ENCODE results near the gene SERPINE3. TPM values are rescaled to one million over a fixed set of nuclear protein-coding genes. Genes with fewer than 3 reads are reported as not detected.

The SERPINE3 gene
- total RNA-seq, 2 experiments from 2014 or later = not detected

DNA sequence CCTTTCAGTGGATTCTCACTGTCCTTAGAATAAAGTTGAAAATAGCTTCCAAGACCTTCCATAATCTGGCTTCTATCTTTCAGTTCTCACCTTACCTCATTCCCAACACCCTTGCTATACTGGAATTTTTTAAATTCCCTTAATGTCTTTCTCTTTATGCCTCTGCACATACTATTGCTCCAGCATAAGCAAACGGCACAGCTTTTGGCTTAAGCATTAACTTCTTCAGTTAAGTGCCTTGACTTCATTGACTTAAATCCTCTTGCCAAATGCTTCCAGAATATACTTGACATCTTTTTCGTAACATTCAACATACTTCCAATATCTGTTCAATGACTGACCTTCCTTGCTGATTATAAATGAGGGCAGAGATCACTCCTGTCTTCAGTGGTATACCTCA lies 34.0 kb downstream of the SERPINE3 start:
- Mint-ChIP-seq H3K27me3 (no peaks in the 10 kb centered on the region), H3K36me3 (peaks cover 31% of the 10 kb centered on the region), H3K9me3 (no peaks in the 10 kb centered on the region), H3K4me3 (no peak overlapping the region), H3K27ac (no peak overlapping the region), H3K4me1 (ENCODE audit: low read depth) (no peaks in the 10 kb centered on the region)
- ChIA-PET CTCF (no interaction called here), POLR2A (no interaction called here)
- no peak for DNase-seq
- intact Hi-C loops (cut with micrococcal nuclease) = no loop called here

DNA sequence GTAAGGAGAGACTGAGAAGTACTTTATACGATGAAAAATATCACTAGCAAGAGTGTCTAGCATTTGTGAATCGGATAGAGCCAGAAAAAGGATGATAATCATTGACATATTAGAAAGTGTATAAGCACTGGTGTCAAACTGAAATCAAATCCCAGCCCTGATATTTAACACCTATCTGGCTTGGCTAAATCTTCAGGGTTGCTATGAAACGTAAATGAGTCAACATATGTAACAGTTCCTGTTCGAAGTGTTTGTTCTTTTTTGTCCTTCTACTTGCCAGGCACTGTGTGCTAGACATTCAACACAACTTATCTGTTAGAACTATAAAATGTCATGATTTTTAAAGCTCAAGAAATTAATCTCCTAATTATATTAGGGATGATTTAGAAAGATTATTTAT lies 40.8 kb downstream of the SERPINE3 start:
- Mint-ChIP-seq H3K4me1 (ENCODE audit: low read depth) (no peaks in the 10 kb centered on the region), H3K9me3 (no peaks in the 10 kb centered on the region), H3K27ac (no peak overlapping the region), H3K36me3 (peaks cover 28% of the 10 kb centered on the region), H3K4me3 (no peak overlapping the region), H3K27me3 (no peaks in the 10 kb centered on the region)
- ChIA-PET POLR2A (no interaction called here), CTCF (interaction anchor here (0.6 to 1.0 kb wide), 2 partner anchors 418 to 1164 kb away, joined by 3 to 4 read pairs; no protein-coding TSS in a partner anchor)
- intact Hi-C loops (cut with micrococcal nuclease) = no loop called here
- no peak for DNase-seq

DNA sequence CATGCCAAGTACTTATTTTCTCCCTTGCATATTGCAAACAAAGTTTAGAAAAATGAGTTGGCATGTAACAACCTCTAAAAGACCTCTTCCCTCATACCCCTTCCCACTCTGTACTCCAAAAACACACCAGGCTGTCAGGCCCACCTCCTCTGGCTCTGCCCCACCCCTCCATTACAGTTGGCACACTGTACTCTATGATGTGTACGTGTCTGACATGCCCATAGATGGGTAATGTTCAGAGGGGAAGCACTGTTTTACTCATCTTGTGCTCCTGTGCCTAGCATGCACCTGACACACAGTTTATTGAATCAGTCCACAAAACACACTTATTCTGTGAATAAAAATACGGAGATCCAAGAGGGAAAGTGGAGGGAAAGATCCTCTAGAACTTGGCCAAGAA lies 45.6 kb downstream of the SERPINE3 start:
- no peak for DNase-seq
- H3K4me1 Mint-ChIP-seq (ENCODE audit: low read depth) = peaks cover 3% of the 10 kb centered on the region

DNA sequence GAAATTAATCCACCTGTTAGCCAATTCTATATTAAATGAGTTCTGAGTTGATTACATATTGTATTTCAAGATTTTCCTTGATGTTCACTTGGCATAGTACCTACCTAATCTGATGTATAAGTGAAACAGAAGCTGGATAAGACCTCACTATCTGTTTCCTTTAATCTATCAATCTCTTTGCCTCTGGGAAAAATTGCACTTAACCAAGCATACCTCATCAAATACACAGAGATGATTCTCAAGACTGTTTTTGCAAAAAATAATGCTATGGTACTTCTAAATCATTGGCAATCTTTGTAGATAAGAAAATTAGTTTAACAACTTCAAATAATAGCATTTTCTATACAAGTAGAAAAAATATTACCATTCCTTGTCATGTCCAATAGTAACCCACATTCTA lies 55.2 kb downstream of the SERPINE3 start:
- Mint-ChIP-seq H3K27me3 (no peaks in the 10 kb centered on the region), H3K9me3 (no peaks in the 10 kb centered on the region), H3K4me3 (no peak overlapping the region), H3K36me3 (peaks cover 10% of the 10 kb centered on the region), H3K4me1 (ENCODE audit: low read depth) (peaks cover 26% of the 10 kb centered on the region), H3K27ac (no peak overlapping the region)
- no peak for DNase-seq
- CTCF ChIA-PET = no interaction called here
- POLR2A ChIA-PET = interaction anchor here (0.9 kb wide), 1 partner anchor 9 kb away, joined by 3 read pairs; no protein-coding TSS in a partner anchor
- intact Hi-C loops (cut with micrococcal nuclease) = no loop called here

More for the DNA sequence above, 45.6 kb downstream of the SERPINE3 start:
- Mint-ChIP-seq H3K27ac (no peak overlapping the region), H3K36me3 (peaks cover 14% of the 10 kb centered on the region), H3K27me3 (no peaks in the 10 kb centered on the region), H3K4me3 (no peak overlapping the region), H3K9me3 (no peaks in the 10 kb centered on the region)
- POLR2A ChIA-PET = no interaction called here
- CTCF ChIA-PET = no interaction called here
- intact Hi-C loops (cut with micrococcal nuclease) = no loop called here

DNA sequence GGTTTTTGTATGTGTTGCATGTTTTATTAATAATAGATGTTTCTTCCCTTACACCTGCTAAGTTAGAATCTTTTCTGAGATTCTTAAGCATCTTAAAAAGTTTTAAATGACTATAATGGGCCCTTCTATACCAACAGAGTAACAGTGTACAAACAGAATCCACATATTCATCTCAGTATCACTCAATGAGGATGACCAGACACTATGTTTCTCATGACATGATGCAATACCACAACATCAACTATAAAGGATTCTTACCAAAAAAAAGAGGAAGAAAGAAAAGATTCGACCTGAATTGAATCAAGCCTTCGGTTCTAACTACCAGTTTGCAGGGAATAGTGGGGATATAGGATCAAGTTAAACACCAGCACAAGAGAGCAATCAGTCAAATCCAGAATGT lies 56.9 kb downstream of the SERPINE3 start:
- Mint-ChIP-seq H3K36me3 (peaks cover 16% of the 10 kb centered on the region), H3K4me1 (ENCODE audit: low read depth) (peaks cover 32% of the 10 kb centered on the region), H3K27me3 (no peaks in the 10 kb centered on the region), H3K4me3 (no peak overlapping the region), H3K27ac (no peak overlapping the region), H3K9me3 (no peaks in the 10 kb centered on the region)
- no peak for DNase-seq
- ChIA-PET CTCF (no interaction called here), POLR2A (no interaction called here)
- intact Hi-C loops (cut with micrococcal nuclease) = no loop called here

DNA sequence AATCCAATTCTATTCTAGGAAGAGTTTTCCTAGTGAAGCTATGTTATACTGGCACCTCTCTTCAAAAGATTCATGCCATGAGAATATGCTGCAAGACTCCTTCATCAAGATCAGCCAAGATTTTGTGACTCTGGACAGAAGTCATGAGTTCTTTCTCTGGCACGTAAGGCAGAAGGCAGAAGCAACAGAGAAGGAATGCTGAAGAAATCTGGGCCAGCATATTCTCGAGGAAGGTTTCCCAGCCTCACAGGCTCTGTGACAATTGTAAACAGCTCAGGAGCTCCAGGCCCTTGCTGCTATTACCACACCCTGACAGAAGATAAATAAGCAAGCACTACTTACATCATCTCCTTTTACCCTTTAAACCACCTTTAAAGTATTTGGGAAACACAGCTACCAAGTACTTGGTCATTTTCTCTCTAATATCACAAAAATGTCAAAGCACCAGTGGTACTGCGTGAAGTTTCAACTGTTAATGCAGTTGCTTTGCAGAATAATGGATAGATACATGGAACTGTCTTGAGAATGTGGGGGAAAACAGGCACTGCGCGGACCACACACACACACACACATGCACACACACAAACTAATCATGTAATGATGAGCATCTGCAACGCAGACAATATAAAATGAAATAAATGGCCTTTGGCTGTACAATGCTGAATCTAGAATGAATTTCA lies 57.9 kb downstream of the SERPINE3 start:
- Mint-ChIP-seq H3K4me3 (no peak overlapping the region), H3K36me3 (peaks cover 16% of the 10 kb centered on the region), H3K27me3 (no peaks in the 10 kb centered on the region), H3K4me1 (ENCODE audit: low read depth) (peaks cover 36% of the 10 kb centered on the region), H3K27ac (no peak overlapping the region), H3K9me3 (no peaks in the 10 kb centered on the region)
- intact Hi-C loops (cut with micrococcal nuclease) = no loop called here
- no peak for DNase-seq
- ChIA-PET CTCF (no interaction called here), POLR2A (no interaction called here)

DNA sequence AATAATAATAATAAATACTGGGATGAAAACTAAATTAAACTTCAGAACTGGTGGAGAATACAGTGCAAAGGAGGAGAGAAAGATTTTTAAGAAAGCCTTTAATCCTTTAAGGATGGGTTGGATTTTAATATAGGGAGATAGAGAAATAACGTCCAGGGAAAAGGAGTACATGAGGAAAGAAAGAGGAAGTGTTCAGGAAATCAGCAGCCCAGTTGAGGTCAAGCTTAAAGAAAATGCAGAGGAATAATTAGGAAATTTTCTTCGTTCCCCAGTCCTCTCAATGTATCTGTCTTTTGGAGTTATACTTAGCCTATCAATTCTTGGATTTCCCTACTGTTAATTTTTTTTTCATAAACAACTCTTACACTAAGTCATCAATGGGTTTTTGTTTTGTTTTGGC lies 65.7 kb downstream of the SERPINE3 start:
- H3K4me3 Mint-ChIP-seq = no peak overlapping the region
- no peaks in the 10 kb centered on the region for H3K9me3 Mint-ChIP-seq
- ChIA-PET CTCF (interaction anchor here (0.7 kb wide), 1 partner anchor 393 kb away, joined by 3 read pairs; no protein-coding TSS in a partner anchor), POLR2A (no interaction called here)
- no peak overlapping the region for H3K27ac Mint-ChIP-seq
- peaks cover 51% of the 10 kb centered on the region for H3K4me1 Mint-ChIP-seq (ENCODE audit: low read depth)
- peaks cover 27% of the 10 kb centered on the region for H3K36me3 Mint-ChIP-seq
- DNase-seq = no peak
- no peaks in the 10 kb centered on the region for H3K27me3 Mint-ChIP-seq
- intact Hi-C loops (cut with micrococcal nuclease) = no loop called here

DNA sequence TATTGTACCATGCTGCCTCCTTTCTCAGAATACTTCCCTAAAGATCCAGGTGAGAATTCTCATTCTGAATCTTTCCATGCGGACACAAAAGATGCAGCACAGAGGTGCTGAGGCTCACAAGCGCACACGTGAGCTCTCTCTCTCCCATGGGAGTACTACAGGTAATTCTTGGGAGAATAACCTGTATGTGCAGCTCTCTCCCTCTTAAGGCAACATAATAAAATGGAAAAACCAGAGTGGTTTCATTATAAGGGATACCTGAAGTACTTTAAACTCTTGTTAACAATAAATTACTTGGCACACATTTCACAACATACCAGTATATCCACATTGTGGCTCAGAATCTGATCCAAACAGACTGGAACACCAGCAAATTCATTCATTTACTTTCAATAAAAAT lies 72.9 kb downstream of the SERPINE3 start:
- H3K4me1 Mint-ChIP-seq (ENCODE audit: low read depth) = peaks cover 47% of the 10 kb centered on the region
- peaks cover 16% of the 10 kb centered on the region for H3K9me3 Mint-ChIP-seq
- no peaks in the 10 kb centered on the region for H3K27me3 Mint-ChIP-seq
- peaks cover 37% of the 10 kb centered on the region for H3K36me3 Mint-ChIP-seq
- no peak overlapping the region for H3K4me3 Mint-ChIP-seq
- ChIA-PET POLR2A (no interaction called here), CTCF (no interaction called here)
- no peak overlapping the region for H3K27ac Mint-ChIP-seq
- intact Hi-C loops (cut with micrococcal nuclease) = no loop called here
- DNase-seq = no peak

Small RNA genes lying within 50 kb of the gene (microRNA-seq; reads per million reads assigned to microRNA genes)
- not detected for gene MIR5693 (ENCODE audit: borderline microRNAs expressed, borderline number of aligned reads, borderline replicate concordance)

Other genes with a start within 250 kb of the SERPINE3 start
- gene C13orf42, start 228.4 kb upstream of the SERPINE3 start, total RNA-seq = not detected
- gene FAM124A, start 117.3 kb upstream of the SERPINE3 start, total RNA-seq = under 1 TPM; 0.15 to 0.24 TPM
- gene INTS6, start 113.3 kb downstream of the SERPINE3 start, total RNA-seq = 10 to 100 TPM; 44.4 to 47.1 TPM
- 10 to 100 TPM in 1 of 2 experiments, 1 to 10 TPM in 1; 9.3 to 11.2 TPM for gene WDFY2, start 244.8 kb downstream of the SERPINE3 start, total RNA-seq